Uterus (tissue), 4 donors: ENCODE data around the gene TNK1. TPM values are rescaled to one million over a fixed set of nuclear protein-coding genes. Genes with fewer than 3 reads are reported as not detected.
"Not testable (repeated sequence)": the region's sequence is repeated elsewhere in the genome, so short reads cannot be mapped to it uniquely, and the experiment has no call there.

ENCODE experiments used
- DNase-seq, 2 donors: peaks; one replicate each; pipeline ENCODE4 v3.0.0-alpha.2; 2019 to 2020
- H3K27ac ChIP-seq, 2 donors: fragments of 200-600 bp; sonication (generic); 1 replicate in 1 of 2; 2 replicates in 1 of 2; pipeline ENCODE4 v1.5.1; 2016 to 2018
- H3K27me3 ChIP-seq, 2 donors: fragments of 200-600 bp; sonication (generic); one replicate each; pipeline ENCODE4 v1.5.1; 2018 to 2019; ENCODE audit warnings: control low read depth in 1 of 2
- H3K36me3 ChIP-seq, 2 donors: fragments of 200-600 bp; sonication (generic); one replicate each; pipeline ENCODE4 v1.5.1; 2019; ENCODE audit warnings: control low read depth in 1 of 2
- H3K4me1 ChIP-seq, 2 donors: fragments of 200-600 bp; sonication (generic); one replicate each; pipeline ENCODE4 v1.5.1; 2018 to 2019; ENCODE audit warnings: control low read depth in 1 of 2
- H3K4me3 ChIP-seq, 2 donors: fragments of 200-600 bp; sonication (generic); 1 replicate in 1 of 2; 2 replicates in 1 of 2; pipeline ENCODE4 v1.5.1; 2018 to 2019; ENCODE audit warnings: mild to moderate bottlenecking in 1 of 2
- H3K9me3 ChIP-seq, 2 donors: fragments of 200-600 bp; sonication (generic); one replicate each; pipeline ENCODE4 v1.5.1; 2019; ENCODE audit warnings: control low read depth in 1 of 2
- POLR2A ChIP-seq, 2 donors: fragments of 450-650 bp; IDR thresholded peaks; one replicate each; pipeline ENCODE4 v1.6.1; 2016; ENCODE audit warnings: antibody characterized with exemption in 2 of 2, mild to moderate bottlenecking in 1 of 2, moderate library complexity in 1 of 2
- intact Hi-C: fragments of 100-400 bp; cut with DNase I; formaldehyde crosslinking; loops from one replicate; pipeline ENCODE4 v1.15.1; 2023; ENCODE audit warnings: low total_unique reads
- total RNA-seq, 4 donors: library from RNA; depleted of rRNA in 3 of 4; stranded (reverse); fragments of >200 nt in 3 of 4; gene quantifications; one replicate each; pipeline versions ENCODE4 v1.1.0 to v1.2.4, GENCODE V29; 2014 to 2023
- TF ChIP-seq, protein P1 (sequence below), 4 experiments: fragments of 200-600 bp in 2 of 4; fragments of 450-650 bp in 2 of 4; sonication (generic) in 2 of 4; IDR thresholded peaks; one replicate each; pipeline ENCODE4 v1.5.1; 2016 to 2019; ENCODE audit warnings: antibody characterized with exemption in 4 of 4, mild to moderate bottlenecking in 2 of 4, moderate library complexity in 1 of 4
- donor health status: DM: yes; HTN: yes; CAD: no.

TNK1 gene
- total RNA-seq, 4 donors from 2014 or later = 0.26 to 9.2 (median 1.8) TPM

DNA sequence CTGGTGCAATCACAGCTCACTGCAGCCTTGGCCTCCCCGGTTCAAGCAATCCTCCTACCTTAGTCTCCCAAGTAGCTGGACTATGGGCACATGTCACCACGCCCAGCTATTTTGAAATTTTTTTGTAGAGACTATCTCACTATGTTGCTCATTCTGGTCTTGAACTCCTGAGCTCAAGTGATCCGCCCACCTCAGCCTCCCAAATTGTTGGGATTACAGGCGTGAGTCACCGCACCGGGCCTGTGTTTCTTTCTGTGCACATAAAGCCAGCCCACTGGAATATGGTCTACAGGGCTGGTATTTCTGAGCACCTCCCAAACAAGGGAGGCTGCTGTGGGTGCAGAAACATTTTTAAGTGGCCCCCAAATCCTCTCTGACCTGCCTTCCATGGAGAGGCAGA, 17.6 kb upstream of the TNK1 start:
- H3K36me3 ChIP-seq = no peaks in the 10 kb centered on the region
- no peaks in the 10 kb centered on the region for H3K4me1 ChIP-seq
- no peaks in the 10 kb centered on the region for H3K9me3 ChIP-seq
- no peak overlapping the region for H3K27ac ChIP-seq
- intact Hi-C loops = no loop called here
- H3K27me3 ChIP-seq = no peaks in the 10 kb centered on the region
- H3K4me3 ChIP-seq = no peak overlapping the region
- TF ChIP-seq, protein P1, sequence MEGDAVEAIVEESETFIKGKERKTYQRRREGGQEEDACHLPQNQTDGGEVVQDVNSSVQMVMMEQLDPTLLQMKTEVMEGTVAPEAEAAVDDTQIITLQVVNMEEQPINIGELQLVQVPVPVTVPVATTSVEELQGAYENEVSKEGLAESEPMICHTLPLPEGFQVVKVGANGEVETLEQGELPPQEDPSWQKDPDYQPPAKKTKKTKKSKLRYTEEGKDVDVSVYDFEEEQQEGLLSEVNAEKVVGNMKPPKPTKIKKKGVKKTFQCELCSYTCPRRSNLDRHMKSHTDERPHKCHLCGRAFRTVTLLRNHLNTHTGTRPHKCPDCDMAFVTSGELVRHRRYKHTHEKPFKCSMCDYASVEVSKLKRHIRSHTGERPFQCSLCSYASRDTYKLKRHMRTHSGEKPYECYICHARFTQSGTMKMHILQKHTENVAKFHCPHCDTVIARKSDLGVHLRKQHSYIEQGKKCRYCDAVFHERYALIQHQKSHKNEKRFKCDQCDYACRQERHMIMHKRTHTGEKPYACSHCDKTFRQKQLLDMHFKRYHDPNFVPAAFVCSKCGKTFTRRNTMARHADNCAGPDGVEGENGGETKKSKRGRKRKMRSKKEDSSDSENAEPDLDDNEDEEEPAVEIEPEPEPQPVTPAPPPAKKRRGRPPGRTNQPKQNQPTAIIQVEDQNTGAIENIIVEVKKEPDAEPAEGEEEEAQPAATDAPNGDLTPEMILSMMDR (IDR thresholded peaks at IDR 0.05) = no peak
- no peak for TF ChIP-seq POLR2A (IDR thresholded peaks at IDR 0.05)
- no peak for DNase-seq

DNA sequence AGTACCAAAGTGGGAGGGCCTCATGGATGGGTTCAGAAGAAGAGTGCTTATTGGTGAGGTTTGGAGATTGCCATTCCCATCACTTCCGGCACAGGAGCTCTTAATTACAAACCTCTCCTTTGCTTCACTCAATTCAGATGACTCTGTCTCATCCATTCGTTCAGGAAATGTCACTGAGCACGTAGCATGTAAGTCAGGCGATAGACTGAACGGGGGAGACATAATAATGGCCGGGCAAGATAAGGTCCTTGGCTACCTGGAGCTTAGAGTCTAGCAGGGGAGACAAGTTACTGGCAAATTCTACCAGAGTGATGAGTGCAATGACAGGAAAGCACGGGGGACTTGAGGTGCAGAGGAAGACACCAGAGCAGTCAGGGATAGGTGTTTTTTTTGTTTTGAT, 14.9 kb upstream of the TNK1 start:
- H3K9me3 ChIP-seq, H3K36me3 ChIP-seq, H3K4me3 ChIP-seq, H3K27ac ChIP-seq, H3K27me3 ChIP-seq, H3K4me1 ChIP-seq, intact Hi-C loops, DNase-seq: not testable (repeated sequence)

DNA sequence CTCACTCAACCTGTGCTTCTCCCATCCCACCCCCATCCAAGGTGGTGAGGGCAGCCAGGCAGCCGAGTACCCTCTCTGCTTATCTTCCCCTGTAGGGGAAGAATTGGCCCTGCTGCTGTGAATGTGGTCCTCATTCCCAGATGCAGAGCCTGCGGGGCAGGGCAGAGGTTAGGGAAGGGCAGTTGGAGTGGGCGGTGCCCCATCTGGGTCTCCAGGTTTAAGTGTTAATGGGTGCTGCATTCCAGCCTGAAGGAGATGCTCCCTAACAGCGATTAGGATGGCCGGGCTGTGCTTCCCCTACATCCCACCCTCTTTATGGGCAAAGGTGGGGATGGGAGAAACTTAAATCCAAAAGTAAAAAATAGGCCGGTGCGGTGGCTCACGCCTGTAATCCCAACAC, 13.8 kb upstream of the TNK1 start:
- Histone ChIP-seq H3K4me1 (no peaks in the 10 kb centered on the region), H3K36me3 (no peaks in the 10 kb centered on the region), H3K9me3 (no peaks in the 10 kb centered on the region), H3K27me3 (no peaks in the 10 kb centered on the region), H3K27ac (no peak overlapping the region), H3K4me3 (no peak overlapping the region)
- intact Hi-C loops = no loop called here
- DNase-seq = no peak
- TF ChIP-seq POLR2A (IDR thresholded peaks at IDR 0.05) = no peak
- TF ChIP-seq, protein P1 (IDR thresholded peaks at IDR 0.05) = no peak

DNA sequence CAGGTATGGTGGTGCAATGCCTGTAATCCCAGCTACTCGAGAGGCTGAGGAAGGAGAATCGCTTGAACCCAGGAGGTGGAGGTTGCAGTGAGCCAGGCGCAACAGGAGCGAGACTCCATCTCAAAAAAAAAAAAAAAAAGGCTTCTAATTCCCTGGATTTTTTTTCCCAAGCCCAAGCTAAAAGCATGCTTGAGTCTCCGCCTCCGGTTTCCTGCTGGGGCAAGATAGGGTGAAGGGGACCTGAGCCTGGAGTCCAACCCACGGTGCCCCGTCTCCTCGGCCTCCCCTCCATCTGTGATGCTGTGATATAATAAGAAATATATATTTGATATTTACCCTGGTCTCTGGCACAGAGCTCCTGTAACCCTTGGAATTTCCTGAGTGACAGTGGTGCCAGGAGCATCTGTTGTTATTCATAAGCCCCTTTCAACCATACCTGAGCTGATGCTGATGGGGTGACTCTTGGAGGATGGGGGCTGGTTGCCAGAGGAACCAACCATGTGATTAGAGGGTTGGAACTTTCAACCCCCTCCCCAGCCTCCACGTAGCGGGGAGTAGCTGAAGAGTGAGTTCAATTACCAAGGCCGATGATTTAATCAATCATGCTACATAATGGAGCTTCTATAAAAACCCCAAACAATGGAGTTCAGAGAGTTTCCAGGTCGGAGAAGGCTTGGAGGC, 12.8 kb upstream of the TNK1 start:
- no peaks in the 10 kb centered on the region for H3K4me1 ChIP-seq
- TF ChIP-seq POLR2A (IDR thresholded peaks at IDR 0.05) = no peak
- TF ChIP-seq, protein P1 (IDR thresholded peaks at IDR 0.05) = no peak
- intact Hi-C loops = no loop called here

DNA sequence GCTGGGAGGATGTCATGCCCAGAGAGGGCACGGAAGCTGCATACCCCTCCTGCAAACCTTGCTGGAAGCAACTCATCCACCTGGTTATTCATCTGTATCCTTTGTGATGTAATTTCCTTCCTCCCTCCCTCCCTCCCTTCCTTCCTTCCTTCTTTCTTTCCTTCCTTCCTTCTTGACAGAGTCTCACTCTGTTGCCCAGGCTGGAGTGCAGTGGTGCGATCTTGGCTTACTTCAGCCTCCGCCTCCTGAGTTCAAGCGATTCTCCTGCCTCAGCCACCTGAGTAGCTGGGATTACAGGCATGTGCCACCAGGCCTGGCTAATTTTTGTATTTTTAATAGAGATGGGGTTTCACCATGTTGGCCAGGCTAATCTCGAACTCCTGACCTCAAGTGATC, 12.3 kb upstream of the TNK1 start:
- H3K27me3 ChIP-seq, H3K4me3 ChIP-seq, DNase-seq, H3K36me3 ChIP-seq, H3K9me3 ChIP-seq, H3K4me1 ChIP-seq, intact Hi-C loops, H3K27ac ChIP-seq: not testable (repeated sequence)

More for the DNA sequence above, 12.8 kb upstream of the TNK1 start:
- Histone ChIP-seq H3K27ac (no peak overlapping the region), H3K4me3 (no peak overlapping the region), H3K27me3 (no peaks in the 10 kb centered on the region), H3K36me3 (no peaks in the 10 kb centered on the region), H3K9me3 (no peaks in the 10 kb centered on the region)
- no peak for DNase-seq

DNA sequence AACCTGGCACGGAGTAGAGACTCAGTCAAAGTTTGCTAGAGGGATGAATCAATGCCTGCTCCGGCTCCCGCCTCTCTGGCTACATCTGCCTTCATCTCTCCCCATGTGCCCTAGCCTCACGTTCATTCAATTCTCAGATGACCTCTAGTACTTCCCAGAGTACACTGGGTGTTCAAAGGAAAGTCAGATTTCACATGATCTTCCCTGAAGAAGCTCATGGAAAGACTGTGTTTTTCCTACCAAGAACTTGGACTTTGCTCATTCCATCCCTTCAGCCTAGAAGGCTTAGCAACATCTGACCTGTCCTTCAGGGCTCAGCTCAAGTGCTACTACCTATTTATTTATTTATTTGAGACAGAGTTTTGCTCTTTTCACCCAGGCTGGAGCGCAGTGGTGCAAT, 11.1 kb upstream of the TNK1 start:
- Histone ChIP-seq H3K27me3 (no peaks in the 10 kb centered on the region), H3K4me1 (no peaks in the 10 kb centered on the region), H3K27ac (no peak overlapping the region), H3K9me3 (no peaks in the 10 kb centered on the region), H3K36me3 (no peaks in the 10 kb centered on the region), H3K4me3 (no peak overlapping the region)
- DNase-seq = no peak
- TF ChIP-seq, protein P1 (IDR thresholded peaks at IDR 0.05) = no peak
- TF ChIP-seq POLR2A (IDR thresholded peaks at IDR 0.05) = no peak
- intact Hi-C loops = no loop called here
